Suprapubic skin (tissue), 4 donors: ENCODE measurements around the gene MTFR2. TPM values are rescaled to one million over a fixed set of nuclear protein-coding genes. Genes with fewer than 3 reads are reported as not detected.
"Not testable (repeated sequence)": the region's sequence is repeated elsewhere in the genome, so short reads cannot be mapped to it uniquely, and the experiment has no call there.

Experiments
- DNase-seq, 2 donors: peaks; one replicate each; pipeline ENCODE4 v3.0.0-alpha.2; 2019; ENCODE audit warnings: low spot score in 2 of 2
- H3K27ac ChIP-seq: fragments of 200-600 bp; sonication (generic); one replicate; pipeline ENCODE4 v1.5.1; 2019
- H3K27me3 ChIP-seq: fragments of 200-600 bp; sonication (generic); one replicate; pipeline ENCODE4 v1.5.1; 2019
- H3K36me3 ChIP-seq: fragments of 200-600 bp; sonication (generic); one replicate; pipeline ENCODE4 v1.5.1; 2019
- H3K4me1 ChIP-seq: fragments of 200-600 bp; sonication (generic); one replicate; pipeline ENCODE4 v1.5.1; 2019
- H3K4me3 ChIP-seq: fragments of 200-600 bp; sonication (generic); one replicate; pipeline ENCODE4 v1.5.1; 2019; ENCODE audit warnings: mild to moderate bottlenecking
- H3K9me3 ChIP-seq: fragments of 200-600 bp; sonication (generic); one replicate; pipeline ENCODE4 v1.5.1; 2019
- CTCF ChIP-seq, 2 donors: fragments of 200-600 bp in 1 of 2; fragments of 450-650 bp in 1 of 2; sonication (generic) in 1 of 2; IDR thresholded peaks; one replicate each; pipeline ENCODE4 v1.5.1; 2016 to 2019; ENCODE audit warnings: antibody characterized with exemption in 2 of 2, mild to moderate bottlenecking in 1 of 2, moderate library complexity in 1 of 2
- EP300 ChIP-seq: sonication (generic); formaldehyde crosslinking; IDR thresholded peaks from one replicate; pipeline ENCODE4 v1.6.1; 2017; ENCODE audit warnings: antibody characterized with exemption
- POLR2A ChIP-seq, 2 donors: fragments of 450-650 bp; IDR thresholded peaks; one replicate each; pipeline ENCODE4 v1.6.1; 2017; ENCODE audit warnings: antibody characterized with exemption in 2 of 2, mild to moderate bottlenecking in 2 of 2, moderate library complexity in 2 of 2
- POLR2AphosphoS5 ChIP-seq, 3 donors: sonication (generic); formaldehyde crosslinking; IDR thresholded peaks; one replicate each; pipeline ENCODE4 v1.6.1; 2017; ENCODE audit warnings: antibody characterized with exemption in 3 of 3
- WGBS: methylation state at CpG from one replicate; pipeline ENCODE4 v1.1.5; 2018; 5-methylcytosine and 5-hydroxymethylcytosine counted together
- total RNA-seq, 4 donors: library from RNA; depleted of rRNA; stranded (reverse); fragments of >200 nt; gene quantifications; one replicate each; pipeline ENCODE4 v1.1.0, GENCODE V29; 2016

MTFR2 gene
- total RNA-seq, 4 donors from 2014 or later: 2.2 to 4.7 (median 2.4) TPM

GRCh38 chr6:136226027-136226673 is 24.0 kb downstream of the MTFR2 start:
- Histone ChIP-seq H3K36me3 (no peaks in the 10 kb centered on the region), H3K4me3 (peak overlapping the region; percentile 21), H3K27me3 (no peaks in the 10 kb centered on the region), H3K4me1 (peaks cover 10% of the 10 kb centered on the region), H3K9me3 (no peaks in the 10 kb centered on the region), H3K27ac (no peak overlapping the region)
- WGBS: 25% methylated on average over 12 of the region's 12 CpGs
- TF ChIP-seq POLR2AphosphoS5 (IDR thresholded peaks at IDR 0.05): no peak
- peak; percentile 98 to 100 for TF ChIP-seq CTCF (IDR thresholded peaks at IDR 0.05)
- peak in 1 of 2 donors; percentile 67 for DNase-seq

- 65% methylated on average over 5 of the region's 5 CpGs for WGBS
Measured at GRCh38 chr6:136225496-136225895, 24.6 kb downstream of the MTFR2 start.

GRCh38 chr6:136224974-136225373 is 25.1 kb downstream of the MTFR2 start:
- not testable (repeated sequence) for H3K4me3 ChIP-seq, H3K4me1 ChIP-seq, H3K27me3 ChIP-seq, H3K36me3 ChIP-seq, DNase-seq, H3K27ac ChIP-seq, H3K9me3 ChIP-seq
- 92% methylated on average over 4 of the region's 4 CpGs for WGBS

More at GRCh38 chr6:136225496-136225895, 24.6 kb downstream of the MTFR2 start:
- H3K4me3 ChIP-seq: no peak overlapping the region
- H3K9me3 ChIP-seq: no peaks in the 10 kb centered on the region
- no peaks in the 10 kb centered on the region for H3K36me3 ChIP-seq
- H3K27me3 ChIP-seq: no peaks in the 10 kb centered on the region
- peaks cover 10% of the 10 kb centered on the region for H3K4me1 ChIP-seq
- H3K27ac ChIP-seq: no peak overlapping the region
- TF ChIP-seq POLR2A (IDR thresholded peaks at IDR 0.05) (no peak), EP300 (no peak), CTCF (IDR thresholded peaks at IDR 0.05) (no peak), POLR2AphosphoS5 (IDR thresholded peaks at IDR 0.05) (no peak)
- DNase-seq: no peak

GRCh38 chr6:136216503-136217401 is 33.4 kb downstream of the MTFR2 start:
- WGBS: 85% methylated on average over 10 of the region's 10 CpGs
- TF ChIP-seq POLR2AphosphoS5 (IDR thresholded peaks at IDR 0.05) (no peak), CTCF (IDR thresholded peaks at IDR 0.05) (no peak)
- no peaks in the 10 kb centered on the region for H3K4me1 ChIP-seq
- H3K27ac ChIP-seq: no peak overlapping the region
- H3K9me3 ChIP-seq: no peaks in the 10 kb centered on the region
- DNase-seq: no peak
- no peaks in the 10 kb centered on the region for H3K27me3 ChIP-seq
- H3K4me3 ChIP-seq: no peak overlapping the region
- H3K36me3 ChIP-seq: no peaks in the 10 kb centered on the region

GRCh38 chr6:136213853-136214252 is 36.3 kb downstream of the MTFR2 start:
- H3K27me3 ChIP-seq: no peaks in the 10 kb centered on the region
- no peak overlapping the region for H3K4me3 ChIP-seq
- no peak for DNase-seq
- TF ChIP-seq POLR2AphosphoS5 (IDR thresholded peaks at IDR 0.05) (no peak), CTCF (IDR thresholded peaks at IDR 0.05) (no peak), POLR2A (IDR thresholded peaks at IDR 0.05) (no peak), EP300 (no peak)
- no peak overlapping the region for H3K27ac ChIP-seq
- H3K9me3 ChIP-seq: no peaks in the 10 kb centered on the region
- H3K4me1 ChIP-seq: no peaks in the 10 kb centered on the region
- no peaks in the 10 kb centered on the region for H3K36me3 ChIP-seq
